ENCODE results near the gene PACRG. TPM values are rescaled to one million over a fixed set of nuclear protein-coding genes. Genes with fewer than 3 reads are reported as not detected.

Gene PACRG
- total RNA-seq, 1 donor: under 0.01 TPM

GRCh38 chr6:163328411-163328810 lies 600.6 kb downstream of the PACRG start:
- no peak for TF ChIP-seq CTCF (IDR thresholded peaks at IDR 0.05; ENCODE audit: insufficient read depth, low read depth, low read length)
- DNase-seq (ENCODE audit: low read depth): no peak
- no peak overlapping the region for H3K4me3 ChIP-seq (ENCODE audit: low read depth, low read length)

DNA sequence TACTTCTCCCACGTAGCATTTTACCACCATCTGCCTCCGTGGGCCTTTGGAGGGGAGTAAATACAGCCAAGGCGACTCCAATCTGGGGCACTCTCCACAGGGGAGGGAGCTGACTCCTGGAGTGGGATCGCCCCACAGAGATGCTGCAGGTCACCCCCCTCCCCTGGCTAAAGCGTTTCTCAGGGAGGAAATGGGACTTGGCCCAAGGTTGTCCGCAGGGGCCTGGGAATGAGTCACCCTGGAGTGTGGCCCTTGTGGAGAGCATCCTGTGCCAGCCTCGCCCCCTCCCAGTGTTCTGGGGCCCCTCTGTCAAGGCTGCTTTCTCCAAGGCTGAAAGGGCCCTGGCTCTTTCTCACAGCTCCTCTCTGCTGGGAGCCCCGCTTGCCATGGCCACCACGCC lies 602.2 kb downstream of the PACRG start:
- no peak for DNase-seq (ENCODE audit: low read depth)

DNA sequence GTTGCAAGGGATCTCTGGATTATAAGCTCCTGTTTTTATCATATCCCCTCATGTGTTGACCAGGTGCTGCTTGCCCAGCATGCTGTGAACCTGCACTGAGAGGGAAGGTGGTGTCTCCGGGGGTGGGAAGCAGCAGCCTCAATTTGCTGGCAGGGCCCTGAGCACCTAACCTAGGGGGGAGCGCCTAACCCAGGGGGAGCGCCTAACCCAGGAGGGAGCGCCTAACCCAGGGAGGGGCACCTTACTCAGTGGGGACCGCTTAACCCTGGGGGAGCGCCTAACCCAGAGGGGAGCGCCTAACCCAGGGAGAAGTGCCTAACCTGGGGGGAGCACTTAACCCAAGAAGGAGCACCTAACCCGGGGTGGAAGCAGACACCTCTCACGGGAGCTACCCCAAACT lies 603.5 kb downstream of the PACRG start:
- TF ChIP-seq CTCF (IDR thresholded peaks at IDR 0.05; ENCODE audit: insufficient read depth, low read depth, low read length): no peak
- DNase-seq (ENCODE audit: low read depth): no peak

More for the DNA sequence above, 602.2 kb downstream of the PACRG start:
- TF ChIP-seq CTCF (IDR thresholded peaks at IDR 0.05; ENCODE audit: insufficient read depth, low read depth, low read length): no peak
- no peak overlapping the region for H3K4me3 ChIP-seq (ENCODE audit: low read depth, low read length)

GRCh38 chr6:163332575-163332974 lies 604.8 kb downstream of the PACRG start:
- no peak for DNase-seq (ENCODE audit: low read depth)
- H3K4me3 ChIP-seq (ENCODE audit: low read depth, low read length): no peak overlapping the region
- TF ChIP-seq CTCF (IDR thresholded peaks at IDR 0.05; ENCODE audit: insufficient read depth, low read depth, low read length): no peak

More for the DNA sequence above, 603.5 kb downstream of the PACRG start:
- H3K4me3 ChIP-seq (ENCODE audit: low read depth, low read length): no peak overlapping the region

DNA sequence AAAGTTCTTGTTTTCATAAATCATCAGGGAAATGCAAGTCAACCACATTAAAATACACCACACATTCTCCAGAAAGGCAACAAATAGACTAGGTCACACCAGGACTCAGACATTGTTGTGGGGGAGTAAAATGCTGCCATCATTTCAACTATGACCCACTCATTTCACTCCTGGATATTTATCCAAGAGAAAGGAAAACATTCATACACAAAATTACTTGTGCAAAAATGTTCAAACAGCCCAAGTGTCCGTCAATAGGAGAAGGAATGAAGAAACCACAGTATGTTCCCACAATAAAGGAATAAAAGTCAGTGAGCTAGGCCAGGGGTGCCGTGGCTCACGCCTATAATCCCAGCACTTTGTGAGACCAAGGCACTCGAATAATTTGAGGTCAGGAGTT lies 605.3 kb downstream of the PACRG start:
- DNase-seq (ENCODE audit: low read depth): peak; percentile 44
- no peak overlapping the region for H3K4me3 ChIP-seq (ENCODE audit: low read depth, low read length)
- TF ChIP-seq CTCF (IDR thresholded peaks at IDR 0.05; ENCODE audit: insufficient read depth, low read depth, low read length): no peak

- no peak for TF ChIP-seq CTCF (IDR thresholded peaks at IDR 0.05; ENCODE audit: insufficient read depth, low read depth, low read length)
- H3K4me3 ChIP-seq (ENCODE audit: low read depth, low read length): no peak overlapping the region
- DNase-seq (ENCODE audit: low read depth): peak; percentile 68
Measured at GRCh38 chr6:163333701-163334663, 606.2 kb downstream of the PACRG start.

Data from fibroblast of villous mesenchyme (primary cell).